Thymus (tissue), 11 donors: ENCODE results near the gene AFF3. TPM values are rescaled to one million over a fixed set of nuclear protein-coding genes. Genes with fewer than 3 reads are reported as not detected.
"Not testable (repeated sequence)": the region's sequence is repeated elsewhere in the genome, so short reads cannot be mapped to it uniquely, and the experiment has no call there.

ENCODE experiments used
- DNase-seq, 9 donors: peaks; one replicate each; pipeline ENCODE4 v3.0.0-alpha.2; 2013; ENCODE audit warnings: low spot score in 9 of 9, low read depth in 6 of 9, missing footprints in 1 of 9
- H3K27ac ChIP-seq, 2 donors: one replicate each; pipeline ENCODE4 v1.5.1; 2013; ENCODE audit warnings: control low read depth in 1 of 2, low read depth in 1 of 2, low read length in 1 of 2, mild to moderate bottlenecking in 1 of 2, moderate library complexity in 1 of 2
- H3K27me3 ChIP-seq, 2 donors: one replicate each; pipeline ENCODE4 v1.5.1; 2013; ENCODE audit warnings: low read length in 1 of 2; ENCODE audit not compliant: control insufficient read depth in 2 of 2, insufficient read depth in 1 of 2
- H3K36me3 ChIP-seq, 2 donors: one replicate each; pipeline ENCODE4 v1.5.1; 2013; ENCODE audit warnings: low read length in 1 of 2, mild to moderate bottlenecking in 1 of 2, moderate library complexity in 1 of 2; ENCODE audit not compliant: control insufficient read depth in 2 of 2, insufficient read depth in 2 of 2
- H3K4me1 ChIP-seq, 2 donors: one replicate each; pipeline ENCODE4 v1.5.1; 2013; ENCODE audit warnings: low read length in 2 of 2; ENCODE audit not compliant: control insufficient read depth in 2 of 2, insufficient read depth in 2 of 2
- H3K4me3 ChIP-seq, 2 donors: one replicate each; pipeline ENCODE4 v1.5.1; 2013; ENCODE audit warnings: low read length in 2 of 2, control low read depth in 1 of 2, mild to moderate bottlenecking in 1 of 2
- H3K9me3 ChIP-seq, 2 donors: one replicate each; pipeline ENCODE4 v1.5.1; 2013; ENCODE audit warnings: low read length in 1 of 2, mild to moderate bottlenecking in 1 of 2; ENCODE audit not compliant: control insufficient read depth in 2 of 2, insufficient read depth in 1 of 2
- WGBS: extraction: QIAGEN DNeasy Blood & Tissue Kit; methylation state at CpG from one replicate; pipeline ENCODE4 v1.1.7; 2013; 5-methylcytosine and 5-hydroxymethylcytosine counted together
- polyA plus RNA-seq: library from polyadenylated mRNA; stranded (reverse); fragments of 200-250 nt; gene quantifications from one replicate; pipeline ENCODE4 v1.2.3, GENCODE V29; 2013
- total RNA-seq: library from RNA; stranded (reverse); fragments of 120-200 nt; gene quantifications from one replicate; pipeline ENCODE4 v1.2.4, GENCODE V29; 2013
- donor health status: healthy.

The AFF3 gene
- total and polyA plus RNA-seq, 2 donors: 5.3 to 9.7 TPM

GRCh38 chr2:100124761-100125160, 17.6 kb downstream of the AFF3 start:
- H3K4me1 ChIP-seq: no peaks in the 10 kb centered on the region
- no peak overlapping the region for H3K4me3 ChIP-seq
- 98% methylated on average over 1 of the region's 1 CpG for WGBS
- no peaks in the 10 kb centered on the region for H3K27me3 ChIP-seq
- peaks cover 9 to 11% of the 10 kb centered on the region in 2 donors for H3K36me3 ChIP-seq
- H3K9me3 ChIP-seq: no peaks in the 10 kb centered on the region
- H3K27ac ChIP-seq: no peak overlapping the region
- DNase-seq: no peak

GRCh38 chr2:100121124-100121718, 21.2 kb downstream of the AFF3 start:
- 99% methylated on average over 4 of the region's 4 CpGs for WGBS
- Histone ChIP-seq H3K27ac (no peak overlapping the region), H3K4me1 (no peaks in the 10 kb centered on the region), H3K27me3 (no peaks in the 10 kb centered on the region), H3K9me3 (no peaks in the 10 kb centered on the region), H3K4me3 (no peak overlapping the region), H3K36me3 (peaks cover 9 to 16% of the 10 kb centered on the region in 2 donors)
- no peak for DNase-seq

- Histone ChIP-seq H3K9me3 (no peaks in the 10 kb centered on the region), H3K27me3 (no peaks in the 10 kb centered on the region), H3K4me3 (no peak overlapping the region), H3K4me1 (peaks cover 9 to 11% of the 10 kb centered on the region in 2 donors), H3K27ac (no peak overlapping the region), H3K36me3 (peaks cover 5 to 6% of the 10 kb centered on the region in 2 donors)
- WGBS: 93% methylated on average over 1 of the region's 1 CpG
- DNase-seq: no peak
These were observed 23.2 kb downstream of the AFF3 start for GRCh38 chr2:100119235-100119634.

GRCh38 chr2:100113990-100114433, 28.4 kb downstream of the AFF3 start:
- Histone ChIP-seq H3K36me3 (peaks cover 0 to 4% of the 10 kb centered on the region in 2 donors), H3K27ac (peak overlapping the region; percentile 94 to 96), H3K9me3 (no peaks in the 10 kb centered on the region), H3K27me3 (no peaks in the 10 kb centered on the region), H3K4me1 (peaks cover 23 to 44% of the 10 kb centered on the region in 2 donors), H3K4me3 (no peak overlapping the region)
- WGBS: 35% methylated on average over 2 of the region's 2 CpGs
- peak in 8 of 9 donors; percentile 32 to 88 (median 61) for DNase-seq

- no peak overlapping the region for H3K4me3 ChIP-seq
- WGBS: 78% methylated on average over 2 of the region's 2 CpGs
These were observed 31.8 kb downstream of the AFF3 start for GRCh38 chr2:100110614-100111000.

GRCh38 chr2:100109986-100110613, 32.3 kb downstream of the AFF3 start:
- Histone ChIP-seq H3K9me3 (no peaks in the 10 kb centered on the region), H3K27ac (no peak overlapping the region), H3K36me3 (no peaks in the 10 kb centered on the region), H3K27me3 (peaks cover 0 to 13% of the 10 kb centered on the region in 2 donors), H3K4me3 (no peak overlapping the region), H3K4me1 (peaks cover 24 to 50% of the 10 kb centered on the region in 2 donors)
- WGBS: 94% methylated on average over 6 of the region's 6 CpGs
- no peak for DNase-seq

More at GRCh38 chr2:100110614-100111000, 31.8 kb downstream of the AFF3 start:
- DNase-seq: no peak
- Histone ChIP-seq H3K4me1 (peaks cover 23 to 48% of the 10 kb centered on the region in 2 donors), H3K36me3 (no peaks in the 10 kb centered on the region), H3K27ac (no peak overlapping the region), H3K27me3 (peaks cover 0 to 8% of the 10 kb centered on the region in 2 donors), H3K9me3 (no peaks in the 10 kb centered on the region)

GRCh38 chr2:100108648-100109020, 33.8 kb downstream of the AFF3 start:
- H3K4me3 ChIP-seq, H3K9me3 ChIP-seq, DNase-seq, H3K27ac ChIP-seq, H3K36me3 ChIP-seq: not testable (repeated sequence)
- Histone ChIP-seq H3K4me1 (peaks cover 12 to 36% of the 10 kb centered on the region in 2 donors), H3K27me3 (peaks cover 0 to 14% of the 10 kb centered on the region in 2 donors)
- 85% methylated on average over 3 of the region's 3 CpGs for WGBS

GRCh38 chr2:100107906-100108647, 34.3 kb downstream of the AFF3 start:
- peaks cover 0 to 14% of the 10 kb centered on the region in 2 donors for H3K27me3 ChIP-seq
- no peak overlapping the region for H3K27ac ChIP-seq
- no peaks in the 10 kb centered on the region for H3K9me3 ChIP-seq
- 97% methylated on average over 6 of the region's 6 CpGs for WGBS
- no peak overlapping the region for H3K4me3 ChIP-seq
- H3K4me1 ChIP-seq: peaks cover 7 to 31% of the 10 kb centered on the region in 2 donors
- no peak for DNase-seq
- H3K36me3 ChIP-seq: no peaks in the 10 kb centered on the region

- Histone ChIP-seq H3K36me3 (no peaks in the 10 kb centered on the region), H3K27ac (no peak overlapping the region), H3K4me1 (peaks cover 4 to 25% of the 10 kb centered on the region in 2 donors), H3K9me3 (no peaks in the 10 kb centered on the region), H3K4me3 (no peak overlapping the region), H3K27me3 (peaks cover 0 to 14% of the 10 kb centered on the region in 2 donors)
- WGBS: 88% methylated on average over 1 of the region's 1 CpG
- no peak for DNase-seq
These were observed 35.0 kb downstream of the AFF3 start for GRCh38 chr2:100107440-100107839.
